Measurements from ENCODE around the gene CGB8.

- TF ChIP-seq JUND (IDR thresholded peaks at IDR 0.05; ENCODE audit: low read length): no peak
- TF ChIP-seq EP300 (IDR thresholded peaks at IDR 0.05; ENCODE audit: borderline replicate concordance in 1 of 2, low read depth in 2 of 2, low read length in 2 of 2): no peak
- no peak for TF ChIP-seq JUN (IDR thresholded peaks at IDR 0.05; ENCODE audit: low read depth, low read length)
- no peak for TF ChIP-seq CTCF (IDR thresholded peaks at IDR 0.05; ENCODE audit: control extremely low read depth in 1 of 3, insufficient read depth in 1 of 3, low read depth in 1 of 3, low read length in 3 of 3)
These were observed 38.5 kb downstream of the CGB8 start for GRCh38 chr19:49010453-49010852.

Data from H1 (cell line).